SK-N-SH treated with all-trans-retinoic acid at 6 μM for 48 hours (cell line): ENCODE data around the gene CSF2.

ENCODE experiments used
- ATAC-seq: fragments of 200-7000 bp; cut with Tn5 transposase; 3 replicates; pipeline ENCODE4 v1.9.1; 2020; ENCODE audit warnings: mild to moderate bottlenecking, moderate library complexity
- ARNTL ChIP-seq: fragments of 450-650 bp; formaldehyde crosslinking; IDR thresholded peaks from 2 replicates; pipeline ENCODE4 v1.5.0; 2020; ENCODE audit warnings: low read depth, mild to moderate bottlenecking, moderate library complexity, borderline replicate concordance
- BACH2 ChIP-seq: fragments of 250-450 bp; sonication (Bioruptor Pico); IDR thresholded peaks from 2 replicates; pipeline ENCODE4 v1.9.0; 2021; ENCODE audit warnings: mild to moderate bottlenecking, borderline replicate concordance
- GLIS3 ChIP-seq: fragments of 250-450 bp; sonication (Bioruptor Pico); IDR thresholded peaks from 2 replicates; pipeline ENCODE4 v1.5.0; 2020; ENCODE audit warnings: mild to moderate bottlenecking, moderate library complexity
- ISL1 ChIP-seq: fragments of 250-450 bp; sonication (Bioruptor Pico); IDR thresholded peaks from 2 replicates; pipeline ENCODE4 v2.1.2; 2022; ENCODE audit warnings: mild to moderate bottlenecking, moderate library complexity
- OSR1 ChIP-seq: fragments of 250-450 bp; sonication (Bioruptor Pico); IDR thresholded peaks from 2 replicates; pipeline ENCODE4 v1.8.0; 2022; ENCODE audit warnings: moderate library complexity, mild to moderate bottlenecking, inconsistent platforms
- POU6F1 ChIP-seq: fragments of 250-450 bp; sonication (Bioruptor Pico); IDR thresholded peaks from 2 replicates; pipeline ENCODE4 v1.8.0; 2021; ENCODE audit warnings: low read depth, mild to moderate bottlenecking, moderate library complexity, borderline replicate concordance
- PPARA ChIP-seq: fragments of 250-450 bp; sonication (Bioruptor Pico); IDR thresholded peaks from 2 replicates; pipeline ENCODE4 v1.5.0; 2020; ENCODE audit warnings: mild to moderate bottlenecking, borderline replicate concordance
- RARB ChIP-seq: fragments of 250-450 bp; sonication (Bioruptor Pico); IDR thresholded peaks from 2 replicates; pipeline ENCODE4 v1.8.0; 2021; ENCODE audit warnings: mild to moderate bottlenecking, moderate library complexity
- SNAI2 ChIP-seq: fragments of 250-450 bp; sonication (Bioruptor Pico); IDR thresholded peaks from 2 replicates; pipeline ENCODE4 v1.5.0; 2020; ENCODE audit warnings: mild to moderate bottlenecking, moderate library complexity
- TCF4 ChIP-seq: fragments of 250-450 bp; sonication (Bioruptor Pico); IDR thresholded peaks from 2 replicates; pipeline ENCODE4 v1.8.0; 2021; ENCODE audit warnings: mild to moderate bottlenecking, moderate library complexity, borderline replicate concordance
- TOX ChIP-seq: fragments of 250-450 bp; sonication (Bioruptor Pico); IDR thresholded peaks from 2 replicates; pipeline ENCODE4 v1.8.0; 2021; ENCODE audit warnings: mild to moderate bottlenecking, moderate library complexity, borderline replicate concordance
- ZC3H10 ChIP-seq: fragments of 250-450 bp; sonication (Bioruptor Pico); IDR thresholded peaks from 2 replicates; pipeline ENCODE4 v1.5.1; 2021; ENCODE audit warnings: mild to moderate bottlenecking, moderate library complexity
- ZFP3 ChIP-seq: fragments of 250-450 bp; sonication (Bioruptor Pico); IDR thresholded peaks from 2 replicates; pipeline ENCODE4 v1.5.0; 2020; ENCODE audit warnings: mild to moderate bottlenecking, moderate library complexity
- ZFP30 ChIP-seq: fragments of 450-650 bp; formaldehyde crosslinking; IDR thresholded peaks from 2 replicates; pipeline ENCODE4 v1.5.0; 2022; ENCODE audit warnings: mild to moderate bottlenecking, moderate library complexity
- ZNF565 ChIP-seq: fragments of 450-650 bp; formaldehyde crosslinking; conservative IDR thresholded peaks from 2 replicates; pipeline ENCODE4 v1.5.0; 2020; ENCODE audit warnings: low read depth, mild to moderate bottlenecking, moderate library complexity
- ZNF70 ChIP-seq: fragments of 450-650 bp; formaldehyde crosslinking; IDR thresholded peaks from 2 replicates; pipeline ENCODE4 v1.5.0; 2020; ENCODE audit warnings: mild to moderate bottlenecking, moderate library complexity
- ZNF8 ChIP-seq: fragments of 450-650 bp; formaldehyde crosslinking; IDR thresholded peaks from 2 replicates; pipeline ENCODE4 v1.5.0; 2020; ENCODE audit warnings: mild to moderate bottlenecking, moderate library complexity
- TF ChIP-seq, protein P1 (sequence below): fragments of 250-450 bp; sonication (Bioruptor Pico); IDR thresholded peaks from 2 replicates; pipeline ENCODE4 v1.5.1; 2020; ENCODE audit warnings: low read depth, mild to moderate bottlenecking, moderate library complexity
- TF ChIP-seq, protein P2 (sequence below): fragments of 250-450 bp; sonication (Bioruptor Pico); IDR thresholded peaks from 2 replicates; pipeline ENCODE4 v1.5.0; 2020; ENCODE audit warnings: mild to moderate bottlenecking, moderate library complexity

The CSF2 gene

GRCh38 chr5:132030610-132031009 is 43.0 kb upstream of the CSF2 start:
- no peak for TF ChIP-seq ZNF70 (CRISPR knock-in tag)
- TF ChIP-seq SNAI2 (CRISPR knock-in tag): no peak
- TF ChIP-seq ZNF565 (CRISPR knock-in tag): no peak
- no peak for TF ChIP-seq ISL1 (CRISPR knock-in tag)
- TF ChIP-seq BACH2 (CRISPR knock-in tag): no peak
- TF ChIP-seq POU6F1 (CRISPR knock-in tag): no peak
- no peak for TF ChIP-seq GLIS3
- no peak for TF ChIP-seq RARB (CRISPR knock-in tag)
- TF ChIP-seq, protein P1, sequence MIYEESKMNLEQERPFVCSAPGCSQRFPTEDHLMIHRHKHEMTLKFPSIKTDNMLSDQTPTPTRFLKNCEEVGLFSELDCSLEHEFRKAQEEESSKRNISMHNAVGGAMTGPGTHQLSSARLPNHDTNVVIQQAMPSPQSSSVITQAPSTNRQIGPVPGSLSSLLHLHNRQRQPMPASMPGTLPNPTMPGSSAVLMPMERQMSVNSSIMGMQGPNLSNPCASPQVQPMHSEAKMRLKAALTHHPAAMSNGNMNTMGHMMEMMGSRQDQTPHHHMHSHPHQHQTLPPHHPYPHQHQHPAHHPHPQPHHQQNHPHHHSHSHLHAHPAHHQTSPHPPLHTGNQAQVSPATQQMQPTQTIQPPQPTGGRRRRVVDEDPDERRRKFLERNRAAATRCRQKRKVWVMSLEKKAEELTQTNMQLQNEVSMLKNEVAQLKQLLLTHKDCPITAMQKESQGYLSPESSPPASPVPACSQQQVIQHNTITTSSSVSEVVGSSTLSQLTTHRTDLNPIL (CRISPR knock-in tag): no peak
- TF ChIP-seq, protein P2, sequence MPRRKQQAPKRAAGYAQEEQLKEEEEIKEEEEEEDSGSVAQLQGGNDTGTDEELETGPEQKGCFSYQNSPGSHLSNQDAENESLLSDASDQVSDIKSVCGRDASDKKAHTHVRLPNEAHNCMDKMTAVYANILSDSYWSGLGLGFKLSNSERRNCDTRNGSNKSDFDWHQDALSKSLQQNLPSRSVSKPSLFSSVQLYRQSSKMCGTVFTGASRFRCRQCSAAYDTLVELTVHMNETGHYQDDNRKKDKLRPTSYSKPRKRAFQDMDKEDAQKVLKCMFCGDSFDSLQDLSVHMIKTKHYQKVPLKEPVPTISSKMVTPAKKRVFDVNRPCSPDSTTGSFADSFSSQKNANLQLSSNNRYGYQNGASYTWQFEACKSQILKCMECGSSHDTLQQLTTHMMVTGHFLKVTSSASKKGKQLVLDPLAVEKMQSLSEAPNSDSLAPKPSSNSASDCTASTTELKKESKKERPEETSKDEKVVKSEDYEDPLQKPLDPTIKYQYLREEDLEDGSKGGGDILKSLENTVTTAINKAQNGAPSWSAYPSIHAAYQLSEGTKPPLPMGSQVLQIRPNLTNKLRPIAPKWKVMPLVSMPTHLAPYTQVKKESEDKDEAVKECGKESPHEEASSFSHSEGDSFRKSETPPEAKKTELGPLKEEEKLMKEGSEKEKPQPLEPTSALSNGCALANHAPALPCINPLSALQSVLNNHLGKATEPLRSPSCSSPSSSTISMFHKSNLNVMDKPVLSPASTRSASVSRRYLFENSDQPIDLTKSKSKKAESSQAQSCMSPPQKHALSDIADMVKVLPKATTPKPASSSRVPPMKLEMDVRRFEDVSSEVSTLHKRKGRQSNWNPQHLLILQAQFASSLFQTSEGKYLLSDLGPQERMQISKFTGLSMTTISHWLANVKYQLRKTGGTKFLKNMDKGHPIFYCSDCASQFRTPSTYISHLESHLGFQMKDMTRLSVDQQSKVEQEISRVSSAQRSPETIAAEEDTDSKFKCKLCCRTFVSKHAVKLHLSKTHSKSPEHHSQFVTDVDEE (CRISPR knock-in tag): no peak
- ATAC-seq: no peak

- TF ChIP-seq ZC3H10: no peak
- TF ChIP-seq ZFP30 (CRISPR knock-in tag): no peak
- TF ChIP-seq TCF4 (CRISPR knock-in tag): no peak
- no peak for TF ChIP-seq OSR1 (CRISPR knock-in tag)
- no peak for TF ChIP-seq ARNTL
- no peak for TF ChIP-seq TOX
- no peak for ATAC-seq
Measured at GRCh38 chr5:132032196-132032595, 41.4 kb upstream of the CSF2 start.

GRCh38 chr5:132033122-132033521 is 40.5 kb upstream of the CSF2 start:
- TF ChIP-seq ARNTL (no peak), ZNF565 (CRISPR knock-in tag) (no peak), GLIS3 (no peak), RARB (CRISPR knock-in tag) (no peak), OSR1 (CRISPR knock-in tag) (no peak)
- ATAC-seq: no peak

- no peak for ATAC-seq
- TF ChIP-seq ZNF8 (CRISPR knock-in tag): no peak
- TF ChIP-seq ISL1 (CRISPR knock-in tag): no peak
- no peak for TF ChIP-seq ZFP3 (CRISPR knock-in tag)
- no peak for TF ChIP-seq PPARA
- no peak for TF ChIP-seq POU6F1 (CRISPR knock-in tag)
- TF ChIP-seq ZFP30 (CRISPR knock-in tag): no peak
- no peak for TF ChIP-seq OSR1 (CRISPR knock-in tag)
- TF ChIP-seq, all 23 proteins: peak for 0
Measured at GRCh38 chr5:132037353-132037752, 36.2 kb upstream of the CSF2 start.

- ATAC-seq: no peak
Measured at GRCh38 chr5:132044207-132044606, 29.4 kb upstream of the CSF2 start.

More at GRCh38 chr5:132044207-132044606, 29.4 kb upstream of the CSF2 start:
- TF ChIP-seq ZNF565 (CRISPR knock-in tag): no peak
- TF ChIP-seq ZFP30 (CRISPR knock-in tag): no peak
- no peak for TF ChIP-seq PPARA
- TF ChIP-seq GLIS3: no peak
- TF ChIP-seq TCF4 (CRISPR knock-in tag): no peak
